Activated CD8-positive, alpha-beta memory T cell treated with anti-CD3 and anti-CD28 coated beads for 1 hour (primary cell): ENCODE measurements around the gene KIAA1671.
"Not testable (repeated sequence)": the region's sequence is repeated elsewhere in the genome, so short reads cannot be mapped to it uniquely, and the experiment has no call there.

Experiments
- DNase-seq, 2 donors: peaks; one replicate each; pipeline ENCODE4 v3.0.0-alpha.2; 2020; ENCODE audit warnings: low read depth in 1 of 2; ENCODE audit errors: extremely low read depth in 1 of 2

Gene KIAA1671

GRCh38 chr22:24951942-24952836 is at the start of gene KIAA1671:
KIAA1671 (plus strand) TSS chr22:24952716; CDS start chr22:25028000, 75,284 bp downstream.
- DNase-seq: peak; percentile 38 to 78

GRCh38 chr22:24905909-24906308 is 46.6 kb upstream of the KIAA1671 start:
- no peak for DNase-seq

- not testable (repeated sequence) for DNase-seq
Measured at GRCh38 chr22:24907101-24907500, 45.4 kb upstream of the KIAA1671 start.

- DNase-seq: no peak
Measured at GRCh38 chr22:24920029-24920428, 32.5 kb upstream of the KIAA1671 start.

- DNase-seq: no peak
Measured at GRCh38 chr22:24925586-24926427, 26.7 kb upstream of the KIAA1671 start.

GRCh38 chr22:24926428-24926725 is 26.1 kb upstream of the KIAA1671 start:
- DNase-seq: no peak

GRCh38 chr22:24926849-24927579 is 25.5 kb upstream of the KIAA1671 start:
- no peak for DNase-seq

GRCh38 chr22:24928322-24928721 is 24.2 kb upstream of the KIAA1671 start:
- DNase-seq: no peak

GRCh38 chr22:24930678-24931077 is 21.8 kb upstream of the KIAA1671 start:
- no peak for DNase-seq

- DNase-seq: no peak
Measured at GRCh38 chr22:24935771-24936483, 16.6 kb upstream of the KIAA1671 start.

GRCh38 chr22:24937114-24937513 is 15.4 kb upstream of the KIAA1671 start:
- no peak for DNase-seq

GRCh38 chr22:24938741-24939341 is 13.7 kb upstream of the KIAA1671 start:
- DNase-seq: no peak

GRCh38 chr22:24942301-24942700 is 10.2 kb upstream of the KIAA1671 start:
- DNase-seq: no peak

GRCh38 chr22:24944217-24944937 is 8.1 kb upstream of the KIAA1671 start:
- DNase-seq: no peak

- no peak for DNase-seq
Measured at GRCh38 chr22:24945430-24945829, 7.1 kb upstream of the KIAA1671 start.

GRCh38 chr22:24947383-24947782 is 5.1 kb upstream of the KIAA1671 start:
- no peak for DNase-seq

GRCh38 chr22:24947881-24948280 is 4.6 kb upstream of the KIAA1671 start:
- no peak for DNase-seq

- DNase-seq: no peak
Measured at GRCh38 chr22:24948356-24949202, 3.9 kb upstream of the KIAA1671 start.
